NCI-H774 (cell line): Measurements from ENCODE around the gene MRPS31.

Experiments used
- DNase-seq: peaks from one replicate; lab custom pipeline; 2025; lab: John Stamatoyannopoulos, UW

MRPS31 gene

DNA sequence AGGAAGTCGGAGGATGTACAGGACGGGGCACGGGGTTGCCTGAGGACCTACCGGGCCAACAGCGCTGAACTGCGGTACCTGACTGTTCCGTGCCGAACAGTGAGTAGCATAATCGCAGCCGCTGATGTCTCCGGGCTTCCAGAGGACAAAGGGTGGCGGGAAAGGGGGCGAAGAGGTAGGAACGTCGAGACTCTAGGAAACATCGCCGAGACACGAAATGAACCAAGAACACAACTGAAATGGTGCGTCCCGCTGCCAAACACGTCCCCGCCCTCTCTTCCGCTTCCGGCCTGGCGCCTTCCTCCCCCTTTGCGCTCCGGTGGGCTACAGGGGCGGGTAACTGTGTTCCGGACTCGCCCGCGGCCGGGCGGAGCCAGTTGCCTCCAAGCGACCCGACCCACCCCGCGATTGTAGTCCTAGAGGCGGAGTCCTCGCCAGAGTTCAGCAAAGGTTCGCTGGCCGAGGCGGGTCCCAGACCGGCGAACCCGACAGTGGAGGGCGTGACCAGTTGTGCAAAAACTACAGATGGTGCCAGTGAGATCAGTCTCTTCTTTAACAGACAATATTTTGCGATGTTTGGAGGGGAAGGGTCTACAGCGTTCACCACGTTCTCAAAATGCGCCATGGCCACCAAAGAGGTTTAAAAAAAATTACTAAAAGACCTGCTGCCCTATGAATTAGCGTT, at the start of gene MRPS31:
TSS of gene MRPS31 (minus strand) at position 257 of the 685 bp plus-strand sequence. CDS start at position 203, 54 bp downstream.
- peak; percentile 75 for DNase-seq

DNA sequence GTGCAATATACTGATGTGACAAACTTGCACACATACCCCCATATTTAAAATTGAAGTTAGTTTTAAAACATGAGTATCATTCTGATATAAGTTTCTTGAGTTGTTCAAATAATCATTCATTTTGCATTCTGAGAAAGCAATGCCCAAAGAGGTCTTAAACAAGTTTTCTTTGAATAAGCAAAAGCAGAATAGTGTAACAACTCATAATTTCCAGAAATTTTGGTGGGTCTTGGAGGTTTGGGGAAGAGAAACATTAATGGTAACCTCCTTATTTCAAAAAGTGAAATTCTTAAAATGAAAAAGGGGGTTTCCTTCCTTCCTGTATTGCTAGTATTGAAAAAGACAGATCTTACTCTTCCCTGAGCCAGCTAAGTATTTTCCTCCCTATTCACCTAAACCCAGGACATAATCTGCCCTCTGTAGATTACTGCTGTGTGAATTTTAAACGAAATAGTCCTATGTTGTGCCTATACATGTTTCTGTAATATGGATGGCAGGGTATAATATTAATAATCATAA, 48.9 kb upstream of the MRPS31 start:
- DNase-seq: no peak

DNA sequence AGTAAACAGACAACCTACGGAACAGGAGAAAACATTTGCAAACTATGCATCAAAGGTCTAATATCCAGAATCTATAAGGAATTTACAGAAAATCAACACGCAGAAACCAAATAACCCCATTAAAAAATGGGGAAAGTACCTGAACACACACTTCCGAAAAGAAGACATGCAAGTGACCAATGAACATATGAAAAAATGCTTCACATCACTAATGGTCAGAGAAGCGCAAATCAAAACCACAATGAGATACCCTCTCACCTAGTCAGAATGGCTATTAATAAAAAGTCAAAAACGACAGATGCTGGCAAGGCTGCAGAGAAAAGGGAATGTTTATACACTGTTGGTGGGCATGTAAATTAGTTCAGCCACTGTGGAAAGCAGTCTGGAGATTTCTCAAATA, 47.9 kb upstream of the MRPS31 start:
- DNase-seq: no peak

DNA sequence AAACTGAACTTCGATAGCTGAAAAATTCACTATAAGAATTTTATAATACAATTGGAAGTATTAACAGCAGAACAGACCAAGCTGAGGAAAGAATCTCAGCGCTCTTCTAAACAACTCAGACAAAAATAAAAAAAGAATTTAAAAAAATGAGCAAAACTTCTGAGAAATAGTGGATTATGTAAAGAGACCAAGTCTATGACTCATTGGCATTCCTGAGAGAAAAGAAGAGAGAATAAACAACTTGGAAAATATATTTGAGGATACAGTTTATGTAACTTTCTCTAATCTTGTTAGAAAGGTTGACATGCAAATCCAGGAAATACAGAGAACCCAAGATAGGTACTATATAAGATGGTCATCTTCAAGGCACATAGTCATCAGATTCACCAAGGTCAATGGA, 43.8 kb upstream of the MRPS31 start:
- no peak for DNase-seq

DNA sequence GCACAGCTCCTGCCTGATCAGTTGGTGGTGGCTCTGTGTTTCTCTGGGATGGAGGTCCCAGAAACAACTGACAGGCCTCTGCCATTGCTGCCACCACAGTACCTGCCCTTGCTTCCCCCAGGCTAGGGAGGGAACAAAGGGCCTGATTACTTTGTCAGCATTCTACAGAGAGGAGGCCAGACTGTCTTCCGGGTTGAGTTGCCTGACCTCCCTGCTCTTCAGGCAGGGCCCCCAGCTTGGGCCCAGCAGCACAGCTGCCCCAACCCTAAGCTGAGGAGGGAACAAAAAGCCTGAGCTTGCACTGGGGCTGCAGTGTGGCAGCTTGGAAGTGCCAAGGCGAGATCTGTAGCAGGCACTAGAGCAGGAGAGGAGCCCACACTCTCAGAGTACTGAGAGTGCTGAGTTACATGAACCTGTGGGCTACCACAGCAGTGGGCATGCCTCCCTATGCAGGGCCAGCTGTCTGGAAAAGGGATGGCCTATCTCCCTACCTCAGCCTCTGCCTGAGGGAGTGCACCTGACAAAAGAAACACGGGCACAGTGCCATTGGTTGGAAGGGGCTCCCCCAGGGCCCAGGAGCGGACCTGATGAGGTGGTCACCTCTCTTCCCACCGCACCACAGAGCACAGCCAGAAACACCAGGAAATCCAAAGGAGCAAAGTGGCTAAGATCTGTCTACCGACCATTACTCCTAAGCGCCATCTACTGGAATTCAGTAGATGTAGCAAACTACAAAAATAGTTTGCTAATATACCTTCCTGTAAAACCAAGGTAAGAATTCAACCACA, 42.9 kb upstream of the MRPS31 start:
- DNase-seq: no peak

DNA sequence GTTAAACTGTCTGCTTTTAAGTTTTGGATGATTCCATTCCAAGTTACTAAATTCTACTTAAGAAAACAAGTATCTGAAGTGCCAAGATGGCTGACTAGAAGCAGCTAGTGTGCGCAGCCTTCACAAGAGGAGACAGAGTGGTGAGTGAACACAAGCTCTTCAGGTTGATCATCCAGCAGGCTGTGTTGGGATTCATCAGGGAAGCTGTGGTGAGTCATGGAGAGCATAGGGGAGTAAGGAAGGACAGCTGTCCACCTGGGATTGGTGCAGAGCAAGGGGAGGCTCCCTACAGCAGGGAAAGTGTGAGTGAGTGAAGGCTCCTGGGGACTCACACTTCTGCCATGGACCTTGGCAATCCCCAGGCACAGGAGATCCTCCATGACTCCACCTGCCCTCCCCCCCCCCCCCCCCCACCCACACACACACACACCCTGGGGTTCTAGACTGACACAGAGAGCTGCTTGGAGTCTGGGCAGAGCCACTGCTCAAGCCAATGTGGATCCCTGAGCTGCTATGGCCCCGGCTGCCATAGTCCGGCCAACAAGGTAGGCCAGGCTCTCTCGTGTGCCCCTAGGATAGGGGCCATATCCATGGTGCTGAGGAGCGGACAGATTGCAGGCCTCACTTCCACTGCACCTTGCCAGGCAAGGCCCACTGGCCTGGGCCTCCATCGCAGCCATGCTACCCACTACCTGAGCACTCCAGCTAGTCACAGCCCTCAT, 41.9 kb upstream of the MRPS31 start:
- no peak for DNase-seq

DNA sequence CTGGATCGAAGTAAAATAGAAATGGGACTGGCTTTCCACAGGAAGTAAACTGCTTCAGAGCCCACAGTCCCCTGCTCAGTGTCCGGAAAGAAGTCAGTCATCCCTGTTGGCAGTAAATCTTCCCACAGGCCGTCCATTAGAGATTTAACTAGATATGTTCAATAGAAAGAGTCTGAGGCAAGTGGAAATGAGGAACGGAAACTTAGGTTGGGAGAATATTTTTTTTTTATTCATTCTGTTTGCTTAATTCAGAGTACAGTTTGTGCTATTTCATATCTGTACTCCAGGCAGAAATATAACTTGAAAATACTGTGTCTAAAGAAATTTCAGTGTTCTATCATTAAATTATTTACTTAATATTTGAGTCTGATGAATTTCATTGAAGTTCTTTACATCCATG, 41.1 kb upstream of the MRPS31 start:
- DNase-seq: no peak

DNA sequence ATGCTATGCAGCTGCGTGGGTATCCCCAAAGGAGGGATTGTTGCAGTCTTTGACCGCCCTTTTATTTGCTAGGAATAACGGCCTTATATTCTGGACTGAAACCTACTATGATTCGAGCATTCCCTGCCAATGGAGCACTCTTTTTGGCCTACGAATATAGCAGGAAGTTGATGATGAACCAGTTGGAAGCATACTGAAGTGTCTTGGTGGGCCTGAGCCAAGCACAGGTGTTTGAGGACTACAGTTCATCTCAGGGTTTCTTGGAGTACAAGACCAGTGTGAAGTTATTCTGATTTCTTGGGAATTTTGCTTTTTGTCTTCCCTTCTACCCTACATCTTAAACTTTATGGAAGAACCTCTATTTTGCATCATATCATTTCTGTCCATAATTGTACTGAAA, 38.5 kb upstream of the MRPS31 start:
- no peak for DNase-seq

DNA sequence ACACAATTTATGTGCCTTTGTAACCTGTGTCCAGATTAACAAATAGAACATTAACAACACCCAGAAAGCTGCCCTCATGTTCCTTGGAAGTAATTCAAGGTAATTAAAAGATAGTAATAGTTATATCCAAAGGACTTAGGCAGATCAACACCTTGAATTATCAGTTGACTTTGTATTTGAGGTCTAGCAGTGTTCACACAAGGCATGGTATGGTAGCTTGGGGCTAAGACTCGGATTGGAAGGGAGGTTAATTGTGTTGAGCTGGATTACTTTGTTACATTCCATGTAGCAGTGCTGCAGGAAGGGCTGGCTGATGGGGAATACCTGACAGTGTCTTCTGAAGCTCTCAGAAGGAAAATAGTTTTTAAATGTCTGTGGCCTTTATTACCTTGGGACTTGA, 35.3 kb upstream of the MRPS31 start:
- DNase-seq: no peak

DNA sequence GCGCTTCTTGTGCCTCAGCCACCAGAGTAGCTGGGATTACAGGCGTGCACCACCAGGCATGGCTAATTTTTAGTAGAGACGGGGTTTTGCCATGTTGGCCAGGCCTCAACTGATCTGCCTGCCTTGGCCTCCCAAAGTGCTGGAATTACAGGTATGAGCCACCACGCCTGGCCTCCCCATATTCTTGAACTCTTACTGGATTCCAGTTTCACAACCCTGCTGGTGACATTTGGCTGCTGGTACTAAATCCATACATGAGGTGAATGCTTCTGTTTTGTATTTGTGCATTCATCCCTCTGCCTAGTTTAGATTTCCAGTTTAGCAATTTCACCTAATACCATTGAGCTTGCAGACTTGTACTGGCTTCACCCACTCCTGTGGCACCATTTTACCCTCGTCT, 32.3 kb upstream of the MRPS31 start:
- DNase-seq: no peak

DNA sequence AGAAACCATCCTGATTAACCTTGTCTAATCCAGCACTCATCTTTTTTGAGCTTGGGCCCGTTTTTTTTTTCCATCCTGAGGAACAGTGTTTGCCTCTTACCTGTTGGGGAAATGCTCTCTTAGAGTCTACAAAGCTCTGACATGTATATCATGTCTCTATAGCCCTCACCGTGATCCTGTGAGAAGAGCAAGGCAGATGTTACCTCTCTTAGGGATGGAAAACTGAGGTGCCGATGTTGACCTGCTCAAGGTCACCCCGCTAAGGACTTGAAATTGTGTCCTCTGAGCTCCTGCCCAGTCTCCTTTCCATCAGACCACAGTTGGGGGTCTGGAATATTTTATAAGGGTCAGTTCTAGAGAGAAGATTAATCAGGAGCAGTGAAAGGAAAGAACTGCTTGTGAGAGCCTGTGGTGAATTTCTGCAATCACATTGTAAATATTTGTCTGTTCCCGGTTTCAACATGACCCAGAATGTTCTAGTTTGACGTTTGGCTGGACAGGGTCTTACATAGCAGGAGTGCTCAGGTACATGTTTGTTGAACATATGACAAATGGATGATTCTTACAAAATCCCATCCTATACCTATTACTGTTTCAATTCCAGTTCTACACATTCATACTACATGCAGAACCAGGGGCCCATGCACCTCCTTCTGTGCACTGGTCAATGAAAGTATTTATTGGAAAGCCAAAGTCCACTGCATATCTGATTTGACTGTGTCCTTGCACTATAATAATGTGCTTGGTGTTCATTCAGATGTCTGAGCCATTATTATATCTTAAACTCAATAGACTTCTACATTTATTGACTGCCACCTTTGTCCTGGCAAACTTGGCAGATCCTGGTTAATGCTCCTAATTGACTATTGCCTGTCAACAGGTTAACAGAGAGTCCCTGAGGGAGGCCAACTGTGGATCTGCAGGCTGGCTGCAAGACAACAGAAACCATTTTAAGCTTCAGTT, 30.5 kb upstream of the MRPS31 start:
- no peak for DNase-seq

DNA sequence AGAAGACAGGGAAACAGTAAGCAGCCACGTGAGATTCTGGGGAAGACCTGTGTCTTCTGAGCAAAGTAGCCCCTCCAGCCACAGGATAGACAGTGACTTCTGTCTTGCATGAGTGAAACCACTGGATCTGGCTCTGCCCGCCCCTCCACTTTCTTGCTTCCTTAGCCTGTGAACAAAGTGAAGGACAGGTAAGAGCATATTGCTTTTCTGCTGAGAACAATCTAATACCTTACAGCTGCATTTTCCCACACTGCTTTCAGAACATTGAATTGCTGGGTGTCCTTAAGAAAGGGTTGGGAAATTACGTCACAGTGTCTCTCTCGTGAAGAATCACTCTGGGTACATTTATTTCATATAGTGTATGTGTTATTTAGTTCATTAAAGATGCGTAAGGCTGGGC, 29.6 kb upstream of the MRPS31 start:
- DNase-seq: no peak

DNA sequence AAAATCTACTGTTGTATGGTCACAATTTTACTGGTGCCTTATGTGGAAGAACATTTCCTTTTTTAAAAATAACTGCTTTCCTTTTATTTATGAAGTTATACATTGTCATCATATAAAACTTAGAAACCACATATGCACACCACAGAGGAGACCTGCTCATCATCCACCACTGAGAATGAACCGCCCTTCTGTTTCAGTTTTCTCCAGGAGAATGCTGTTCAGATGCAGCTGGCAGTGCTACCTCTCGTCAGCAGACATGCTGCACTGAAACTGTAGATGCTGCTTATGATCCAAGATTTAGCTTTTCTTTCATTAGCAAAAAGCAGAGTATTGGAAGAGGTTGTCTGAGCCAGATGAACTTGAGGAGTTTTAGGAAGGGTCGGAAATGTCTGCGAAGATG, 28.5 kb upstream of the MRPS31 start:
- no peak for DNase-seq

DNA sequence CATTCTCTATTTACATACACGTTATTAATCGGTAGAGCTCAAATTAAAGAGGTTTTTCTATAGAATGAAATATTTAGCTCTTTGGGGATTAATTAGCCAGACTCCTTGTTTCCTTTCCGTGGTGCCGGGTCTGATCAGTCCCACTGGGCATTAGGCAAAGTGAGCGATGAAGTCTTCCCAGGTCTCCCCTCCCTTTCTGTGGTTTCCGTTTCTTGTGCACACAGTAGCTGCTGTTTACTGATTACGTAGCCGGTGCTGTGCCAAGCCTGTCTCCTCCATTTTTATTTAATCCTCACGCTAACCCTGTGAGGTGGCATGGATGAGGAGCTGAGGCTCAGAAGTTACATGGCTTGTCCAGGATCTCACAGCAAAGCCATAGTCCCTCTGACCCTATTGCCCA, 27.4 kb upstream of the MRPS31 start:
- peak; percentile 28 for DNase-seq

DNA sequence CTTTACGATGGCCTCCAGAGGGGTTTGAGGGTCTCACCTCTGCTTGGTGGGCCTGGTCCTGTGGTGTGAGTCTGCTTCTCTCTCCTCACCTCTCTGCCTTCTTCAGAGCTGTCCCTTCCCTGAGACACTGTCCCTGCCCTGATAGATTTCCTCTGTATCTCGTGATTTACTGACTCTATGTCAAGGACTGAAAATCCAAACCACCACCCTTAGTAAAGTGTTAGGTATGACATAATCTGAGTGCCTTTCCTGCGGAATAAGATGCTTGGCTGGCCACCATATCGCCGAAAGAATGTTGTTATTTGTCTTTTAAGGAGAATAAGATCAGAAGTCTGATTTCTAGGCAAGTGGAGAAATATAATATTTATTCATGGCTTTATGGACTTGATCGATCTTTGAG, 25.7 kb upstream of the MRPS31 start:
- no peak for DNase-seq

DNA sequence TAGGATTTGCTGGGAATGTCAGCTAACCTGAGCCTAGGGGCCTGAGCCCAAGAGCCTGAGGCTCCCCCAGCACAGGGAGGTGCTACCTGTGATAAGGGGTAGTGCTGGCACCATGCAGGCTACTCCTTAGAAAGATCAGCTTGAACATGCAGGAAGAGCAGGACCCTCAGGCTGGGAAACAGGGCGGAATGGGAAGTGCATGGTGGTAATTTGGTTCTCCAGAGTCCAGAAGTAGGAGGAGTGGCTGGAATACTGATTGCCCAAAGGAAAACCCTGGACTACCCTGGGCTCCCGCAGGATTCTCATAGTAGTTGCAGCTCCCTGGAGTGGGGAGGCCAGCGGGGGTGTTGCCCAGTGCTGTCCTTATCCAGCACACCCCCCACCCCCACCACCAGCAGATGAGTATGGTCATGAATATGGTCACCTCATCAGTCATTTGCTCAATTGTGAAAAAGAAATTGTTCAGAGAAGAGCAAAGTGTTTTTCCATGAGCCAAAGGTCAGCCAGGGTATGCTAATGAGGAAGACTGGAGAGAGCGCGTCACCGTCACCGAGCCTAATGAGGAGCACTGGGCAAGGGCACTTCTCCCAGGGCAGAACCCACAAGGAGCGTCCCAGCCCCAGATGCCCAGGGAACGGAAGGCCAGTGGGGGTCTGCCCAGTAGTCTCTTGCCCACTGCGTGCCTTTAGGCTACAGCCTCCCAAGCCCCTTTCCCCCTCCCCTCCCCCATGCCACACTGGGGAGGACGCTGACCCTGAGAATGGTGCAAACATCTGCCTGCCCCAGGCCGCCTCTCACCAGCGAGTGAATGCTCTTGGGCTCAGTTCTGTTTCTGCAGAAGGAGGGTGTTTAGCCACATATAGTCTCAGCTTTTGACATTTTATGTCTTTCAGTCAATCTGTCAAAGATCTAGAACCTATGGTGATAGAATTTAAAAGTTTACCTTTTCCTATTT, 23.7 kb upstream of the MRPS31 start:
- no peak for DNase-seq

DNA sequence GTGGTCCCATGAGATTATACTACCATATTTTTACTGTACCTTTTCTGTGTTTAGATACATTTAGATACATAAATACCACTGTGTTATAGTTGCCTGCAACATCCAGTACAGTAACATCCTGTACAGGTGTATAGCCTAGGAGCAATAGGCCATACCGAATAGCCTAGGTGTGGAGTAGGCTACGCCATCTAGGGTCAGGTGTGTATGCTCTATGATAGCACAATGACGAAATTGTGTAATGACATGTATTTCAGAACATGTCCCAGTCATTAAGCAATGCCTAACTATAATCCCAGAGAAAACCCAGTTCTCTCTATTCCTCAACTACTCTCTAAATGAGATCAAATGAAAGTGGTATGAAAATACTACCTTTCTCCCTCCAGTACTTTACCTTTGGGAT, 22.3 kb upstream of the MRPS31 start:
- no peak for DNase-seq

DNA sequence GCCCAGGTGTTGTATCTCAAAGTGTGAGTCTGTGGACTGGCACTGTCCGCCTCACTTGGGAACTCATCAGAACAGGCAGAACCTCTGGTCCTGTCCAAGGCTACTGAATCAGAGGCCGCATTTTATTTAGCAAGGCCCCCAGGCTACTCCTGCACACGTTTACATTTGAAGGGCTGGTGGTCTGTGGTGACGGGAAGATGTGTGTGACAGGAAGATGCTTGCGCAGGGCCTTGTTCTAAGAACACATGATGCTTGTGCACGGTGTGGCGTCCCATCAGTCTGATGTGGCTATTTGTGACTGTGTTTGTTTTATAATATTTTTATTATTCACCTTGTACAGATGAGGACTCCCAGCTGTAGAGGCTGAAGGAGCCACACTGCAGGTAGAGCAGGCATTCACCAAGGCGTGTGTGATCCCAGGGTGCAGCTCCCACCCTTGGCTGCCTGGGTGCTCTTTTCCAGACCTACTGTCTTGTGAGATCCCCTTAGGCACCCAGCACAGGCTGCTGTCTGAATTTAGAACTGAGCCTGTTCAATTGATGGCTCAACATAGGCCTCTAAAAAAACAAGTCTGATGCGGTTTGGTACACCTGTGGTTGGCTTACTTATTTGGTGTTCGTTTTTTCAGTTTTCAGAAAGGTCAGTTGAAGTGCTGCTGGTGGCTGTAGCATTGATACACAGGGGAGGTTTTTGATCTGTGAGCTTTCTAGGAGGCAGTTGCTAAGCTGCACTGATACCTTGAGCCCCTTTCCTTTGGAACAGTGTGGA, 21.5 kb upstream of the MRPS31 start:
- DNase-seq: no peak

DNA sequence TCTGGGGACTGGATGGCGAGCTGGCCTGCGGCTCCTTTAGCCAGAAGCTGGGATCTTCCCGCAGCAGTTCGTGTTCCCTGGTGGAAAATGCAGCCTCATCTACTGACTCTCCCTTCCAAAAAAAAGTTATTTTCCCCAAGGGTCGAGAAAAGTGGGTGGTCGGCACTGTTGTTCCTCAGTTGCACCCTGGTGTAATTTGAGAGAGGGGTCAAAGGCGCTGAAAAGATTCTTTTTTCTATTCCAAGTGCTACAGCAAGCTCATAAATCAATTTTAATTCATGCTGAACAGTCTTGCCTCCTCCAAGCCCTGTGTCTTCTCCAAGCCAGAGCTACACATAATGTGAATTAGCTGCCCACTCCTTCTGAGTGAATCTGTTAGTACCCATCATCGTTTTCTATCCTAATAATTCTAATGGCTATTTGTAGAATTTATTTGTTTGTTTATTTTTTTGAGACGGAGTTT, 19.2 kb upstream of the MRPS31 start:
- DNase-seq: no peak
